Measurements from ENCODE around the gene HNRNPR. TPM values are rescaled to one million over a fixed set of nuclear protein-coding genes. Genes with fewer than 3 reads are reported as not detected.

The HNRNPR gene
- total and polyA plus RNA-seq, 9 of the 15 experiments (the other 6 are each of a cell fraction or from before 2014, with no cell fraction given), result 80.9 to 372 (median 301) TPM

DNA sequence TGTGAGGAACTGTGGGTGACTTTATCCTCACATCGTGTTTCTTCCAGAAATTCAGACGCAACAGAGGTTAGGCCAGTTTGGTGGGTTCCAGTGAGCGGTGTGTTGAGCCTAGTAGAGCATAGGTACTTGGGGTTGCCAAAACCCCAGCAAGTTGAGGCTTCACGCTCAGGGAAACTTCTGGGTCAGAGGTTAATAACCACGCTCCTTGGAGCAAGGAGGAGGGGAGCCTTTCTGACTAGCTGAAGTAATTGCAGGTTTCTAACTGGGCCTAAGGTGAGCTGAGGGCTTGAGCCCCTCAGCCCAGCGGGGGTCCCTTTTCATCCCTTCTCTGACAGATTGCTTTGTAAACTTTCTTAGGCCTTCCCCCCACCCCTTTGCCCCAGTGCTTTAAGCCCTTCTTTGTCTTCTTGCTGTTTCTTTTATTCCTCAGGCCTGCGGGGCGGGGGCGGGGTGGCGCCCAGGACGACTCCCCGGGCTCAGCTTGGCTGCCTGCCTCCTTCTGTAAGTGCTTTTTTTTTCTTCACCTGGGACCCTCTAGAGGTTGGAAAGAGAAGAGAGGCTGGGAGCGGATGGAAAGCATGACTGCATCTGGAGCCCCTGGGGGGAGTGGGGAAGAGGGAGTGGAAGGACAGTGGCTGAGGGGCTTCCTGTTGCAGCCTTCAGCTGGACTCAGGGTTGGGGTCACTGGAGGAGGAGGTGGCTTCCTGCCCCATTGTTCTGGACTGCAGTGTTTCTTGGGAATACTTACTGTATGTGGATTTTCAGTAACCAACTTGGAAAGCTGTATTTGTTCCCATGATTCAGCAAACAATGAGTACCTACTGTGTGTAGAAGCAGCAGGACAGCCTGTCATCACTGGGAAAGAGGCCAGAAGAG, 26.9 kb upstream of the HNRNPR start (continued):
- TF ChIP-seq, protein P1, sequence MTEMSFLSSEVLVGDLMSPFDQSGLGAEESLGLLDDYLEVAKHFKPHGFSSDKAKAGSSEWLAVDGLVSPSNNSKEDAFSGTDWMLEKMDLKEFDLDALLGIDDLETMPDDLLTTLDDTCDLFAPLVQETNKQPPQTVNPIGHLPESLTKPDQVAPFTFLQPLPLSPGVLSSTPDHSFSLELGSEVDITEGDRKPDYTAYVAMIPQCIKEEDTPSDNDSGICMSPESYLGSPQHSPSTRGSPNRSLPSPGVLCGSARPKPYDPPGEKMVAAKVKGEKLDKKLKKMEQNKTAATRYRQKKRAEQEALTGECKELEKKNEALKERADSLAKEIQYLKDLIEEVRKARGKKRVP (CRISPR knock-in tag; IDR thresholded peaks at IDR 0.05), result no peak
- TF ChIP-seq, protein P2, sequence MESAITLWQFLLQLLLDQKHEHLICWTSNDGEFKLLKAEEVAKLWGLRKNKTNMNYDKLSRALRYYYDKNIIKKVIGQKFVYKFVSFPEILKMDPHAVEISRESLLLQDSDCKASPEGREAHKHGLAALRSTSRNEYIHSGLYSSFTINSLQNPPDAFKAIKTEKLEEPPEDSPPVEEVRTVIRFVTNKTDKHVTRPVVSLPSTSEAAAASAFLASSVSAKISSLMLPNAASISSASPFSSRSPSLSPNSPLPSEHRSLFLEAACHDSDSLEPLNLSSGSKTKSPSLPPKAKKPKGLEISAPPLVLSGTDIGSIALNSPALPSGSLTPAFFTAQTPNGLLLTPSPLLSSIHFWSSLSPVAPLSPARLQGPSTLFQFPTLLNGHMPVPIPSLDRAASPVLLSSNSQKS (CRISPR knock-in tag; IDR thresholded peaks at IDR 0.05), result no peak
- no peak for TF ChIP-seq RBM34 (IDR thresholded peaks at IDR 0.05; ENCODE audit: borderline replicate concordance, insufficient read depth, low read length)
- TF ChIP-seq, protein P3, sequence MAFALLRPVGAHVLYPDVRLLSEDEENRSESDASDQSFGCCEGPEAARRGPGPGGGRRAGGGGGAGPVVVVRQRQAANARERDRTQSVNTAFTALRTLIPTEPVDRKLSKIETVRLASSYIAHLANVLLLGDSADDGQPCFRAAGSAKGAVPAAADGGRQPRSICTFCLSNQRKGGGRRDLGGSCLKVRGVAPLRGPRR (CRISPR knock-in tag; IDR thresholded peaks at IDR 0.05), result no peak
- no peak for TF ChIP-seq ZNF644 (tag; IDR thresholded peaks at IDR 0.05; ENCODE audit: low read depth)
- TF ChIP-seq EWSR1 (IDR thresholded peaks at IDR 0.05; ENCODE audit: borderline replicate concordance, low read depth, partially characterized antibody), result no peak
- TF ChIP-seq NFE2 (IDR thresholded peaks at IDR 0.05; ENCODE audit: low read depth), result peak; percentile 68; the same call in 1 of the 2 replicates
- no peak for TF ChIP-seq ZNF445 (CRISPR knock-in tag; IDR thresholded peaks at IDR 0.05; ENCODE audit: low read depth)
- TF ChIP-seq HDAC3 (IDR thresholded peaks at IDR 0.05; ENCODE audit: borderline replicate concordance, partially characterized antibody), result no peak
- TF ChIP-seq, protein P4, sequence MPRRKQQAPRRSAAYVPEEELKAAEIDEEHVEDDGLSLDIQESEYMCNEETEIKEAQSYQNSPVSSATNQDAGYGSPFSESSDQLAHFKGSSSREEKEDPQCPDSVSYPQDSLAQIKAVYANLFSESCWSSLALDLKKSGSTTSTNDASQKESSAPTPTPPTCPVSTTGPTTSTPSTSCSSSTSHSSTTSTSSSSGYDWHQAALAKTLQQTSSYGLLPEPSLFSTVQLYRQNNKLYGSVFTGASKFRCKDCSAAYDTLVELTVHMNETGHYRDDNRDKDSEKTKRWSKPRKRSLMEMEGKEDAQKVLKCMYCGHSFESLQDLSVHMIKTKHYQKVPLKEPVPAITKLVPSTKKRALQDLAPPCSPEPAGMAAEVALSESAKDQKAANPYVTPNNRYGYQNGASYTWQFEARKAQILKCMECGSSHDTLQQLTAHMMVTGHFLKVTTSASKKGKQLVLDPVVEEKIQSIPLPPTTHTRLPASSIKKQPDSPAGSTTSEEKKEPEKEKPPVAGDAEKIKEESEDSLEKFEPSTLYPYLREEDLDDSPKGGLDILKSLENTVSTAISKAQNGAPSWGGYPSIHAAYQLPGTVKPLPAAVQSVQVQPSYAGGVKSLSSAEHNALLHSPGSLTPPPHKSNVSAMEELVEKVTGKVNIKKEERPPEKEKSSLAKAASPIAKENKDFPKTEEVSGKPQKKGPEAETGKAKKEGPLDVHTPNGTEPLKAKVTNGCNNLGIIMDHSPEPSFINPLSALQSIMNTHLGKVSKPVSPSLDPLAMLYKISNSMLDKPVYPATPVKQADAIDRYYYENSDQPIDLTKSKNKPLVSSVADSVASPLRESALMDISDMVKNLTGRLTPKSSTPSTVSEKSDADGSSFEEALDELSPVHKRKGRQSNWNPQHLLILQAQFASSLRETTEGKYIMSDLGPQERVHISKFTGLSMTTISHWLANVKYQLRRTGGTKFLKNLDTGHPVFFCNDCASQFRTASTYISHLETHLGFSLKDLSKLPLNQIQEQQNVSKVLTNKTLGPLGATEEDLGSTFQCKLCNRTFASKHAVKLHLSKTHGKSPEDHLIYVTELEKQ (CRISPR knock-in tag; IDR thresholded peaks at IDR 0.05), result no peak
- no peak; the same call in 1 of the 2 replicates for TF ChIP-seq IRF2 (CRISPR knock-in tag; IDR thresholded peaks at IDR 0.05)
- no peak for TF ChIP-seq HIVEP1 (CRISPR knock-in tag; IDR thresholded peaks at IDR 0.05)
- TF ChIP-seq, protein P5, sequence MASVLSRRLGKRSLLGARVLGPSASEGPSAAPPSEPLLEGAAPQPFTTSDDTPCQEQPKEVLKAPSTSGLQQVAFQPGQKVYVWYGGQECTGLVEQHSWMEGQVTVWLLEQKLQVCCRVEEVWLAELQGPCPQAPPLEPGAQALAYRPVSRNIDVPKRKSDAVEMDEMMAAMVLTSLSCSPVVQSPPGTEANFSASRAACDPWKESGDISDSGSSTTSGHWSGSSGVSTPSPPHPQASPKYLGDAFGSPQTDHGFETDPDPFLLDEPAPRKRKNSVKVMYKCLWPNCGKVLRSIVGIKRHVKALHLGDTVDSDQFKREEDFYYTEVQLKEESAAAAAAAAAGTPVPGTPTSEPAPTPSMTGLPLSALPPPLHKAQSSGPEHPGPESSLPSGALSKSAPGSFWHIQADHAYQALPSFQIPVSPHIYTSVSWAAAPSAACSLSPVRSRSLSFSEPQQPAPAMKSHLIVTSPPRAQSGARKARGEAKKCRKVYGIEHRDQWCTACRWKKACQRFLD (CRISPR knock-in tag; IDR thresholded peaks at IDR 0.05), result no peak
- TF ChIP-seq JUN (IDR thresholded peaks at IDR 0.05; ENCODE audit: borderline replicate concordance, low read depth, low read length), result 0 out of 2 replicates have a peak, but pooled peaks have one; percentile 20
- no peak for TF ChIP-seq JUN (CRISPR knock-in tag; IDR thresholded peaks at IDR 0.05; ENCODE audit: borderline replicate concordance)
- TF ChIP-seq HLTF (IDR thresholded peaks at IDR 0.05), result no peak
- TF ChIP-seq ZNF79 (CRISPR knock-in tag; IDR thresholded peaks at IDR 0.05; ENCODE audit: low read depth), result no peak
- no peak for TF ChIP-seq KAT2B (IDR thresholded peaks at IDR 0.05; ENCODE audit: low read depth, low read length)
- TF ChIP-seq TEAD1 (CRISPR knock-in tag; IDR thresholded peaks at IDR 0.05), result no peak
- TF ChIP-seq ZNF282 (CRISPR knock-in tag; IDR thresholded peaks at IDR 0.05), result no peak
- TF ChIP-seq DNMT1 (IDR thresholded peaks at IDR 0.05), result no peak

Measured in K562 (cell line).